Peyer's patch (tissue), 4 donors: ENCODE results near the gene ESRRG.

Source experiments
- CTCF ChIP-seq, 6 experiments: fragments of 450-650 bp in 4 of 6; fragments of 200-600 bp in 2 of 6; sonication (generic) in 1 of 6; IDR thresholded peaks; one replicate each; pipeline ENCODE4 v1.5.1; 2017 to 2019; ENCODE audit warnings: antibody characterized with exemption in 6 of 6, mild to moderate bottlenecking in 3 of 6, moderate library complexity in 1 of 6
- POLR2A ChIP-seq, 2 donors: fragments of 450-650 bp; IDR thresholded peaks; one replicate each; pipeline ENCODE4 v1.5.1; 2017; ENCODE audit warnings: antibody characterized with exemption in 2 of 2, mild to moderate bottlenecking in 2 of 2, moderate library complexity in 2 of 2

GRCh38 chr1:216580538-216581057 is 142.6 kb downstream of the ESRRG start:
- no peak for TF ChIP-seq CTCF (IDR thresholded peaks at IDR 0.05)
- no peak for TF ChIP-seq POLR2A (IDR thresholded peaks at IDR 0.05)
